Measurements from ENCODE around the gene PTPRN2. TPM values are rescaled to one million over a fixed set of nuclear protein-coding genes. Genes with fewer than 3 reads are reported as not detected.

Gene PTPRN2
- total and polyA plus RNA-seq, 2 donors (not counting 3 experiments of a cell fraction or from before 2014, with no cell fraction given) = 0.62 to 0.88 TPM

DNA sequence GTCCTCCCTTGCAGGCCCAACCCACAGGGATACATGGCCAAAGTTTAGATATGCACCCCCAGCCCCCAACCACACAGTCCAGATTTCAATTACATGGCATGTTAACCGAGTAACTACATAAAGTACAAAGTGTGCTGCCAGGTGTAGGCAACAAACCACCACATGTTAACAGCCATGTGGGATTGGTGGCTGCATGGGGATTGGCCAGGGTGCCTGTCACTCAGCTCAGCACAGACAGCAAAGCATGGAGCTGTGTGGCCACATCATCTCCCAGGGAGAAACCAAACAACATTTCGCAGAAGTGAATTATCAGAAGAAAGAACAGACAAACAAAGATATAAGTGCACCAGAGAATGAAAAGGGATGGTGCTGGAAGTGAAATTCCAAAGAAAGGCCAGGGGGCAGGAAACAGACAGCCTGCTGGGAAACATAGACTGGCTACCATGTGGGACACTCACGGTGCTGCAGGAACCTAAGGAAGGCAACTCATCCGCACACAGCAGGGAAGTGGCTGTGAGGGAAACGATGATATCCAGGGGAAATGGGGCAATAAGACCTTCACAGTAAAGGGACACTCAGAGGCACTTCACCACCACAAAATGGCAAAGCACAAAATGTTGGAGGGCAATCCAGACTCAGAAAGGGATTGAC lies 171.2 kb downstream of the PTPRN2 start:
- H2AFZ ChIP-seq (ENCODE audit: low read depth, low read length) = no peak overlapping the region
- no peaks in the 10 kb centered on the region for H3K4me1 ChIP-seq (ENCODE audit: control insufficient read depth, extremely low read depth, insufficient read depth, low read length)
- FAIRE-seq (no peak), DNase-seq (ENCODE audit: low read depth, low spot score) (no peak)
- H4K20me1 ChIP-seq (replicated peaks; ENCODE audit: control insufficient read depth, extremely low read depth, insufficient read depth, low read length) = no peaks in the 10 kb centered on the region
- no peaks in the 10 kb centered on the region for H3K79me2 ChIP-seq (ENCODE audit: control insufficient read depth, insufficient read depth, low read length)
- no peak for TF ChIP-seq POLR2A (IDR thresholded peaks at IDR 0.05; ENCODE audit: low read depth, low read length)
- TF ChIP-seq FOS (IDR thresholded peaks at IDR 0.05; ENCODE audit: borderline replicate concordance, insufficient read depth, low read length) = no peak
- TF ChIP-seq, protein P1, sequence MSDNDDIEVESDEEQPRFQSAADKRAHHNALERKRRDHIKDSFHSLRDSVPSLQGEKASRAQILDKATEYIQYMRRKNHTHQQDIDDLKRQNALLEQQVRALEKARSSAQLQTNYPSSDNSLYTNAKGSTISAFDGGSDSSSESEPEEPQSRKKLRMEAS (IDR thresholded peaks at IDR 0.05; ENCODE audit: insufficient read depth, insufficient read length) = no peak
- no peak for TF ChIP-seq MYC (IDR thresholded peaks at IDR 0.05; ENCODE audit: low read depth, low read length)
- TF ChIP-seq POLR2AphosphoS5 (IDR thresholded peaks at IDR 0.05; ENCODE audit: insufficient read depth, low read depth, low read length) = no peak
- TF ChIP-seq, protein P2, sequence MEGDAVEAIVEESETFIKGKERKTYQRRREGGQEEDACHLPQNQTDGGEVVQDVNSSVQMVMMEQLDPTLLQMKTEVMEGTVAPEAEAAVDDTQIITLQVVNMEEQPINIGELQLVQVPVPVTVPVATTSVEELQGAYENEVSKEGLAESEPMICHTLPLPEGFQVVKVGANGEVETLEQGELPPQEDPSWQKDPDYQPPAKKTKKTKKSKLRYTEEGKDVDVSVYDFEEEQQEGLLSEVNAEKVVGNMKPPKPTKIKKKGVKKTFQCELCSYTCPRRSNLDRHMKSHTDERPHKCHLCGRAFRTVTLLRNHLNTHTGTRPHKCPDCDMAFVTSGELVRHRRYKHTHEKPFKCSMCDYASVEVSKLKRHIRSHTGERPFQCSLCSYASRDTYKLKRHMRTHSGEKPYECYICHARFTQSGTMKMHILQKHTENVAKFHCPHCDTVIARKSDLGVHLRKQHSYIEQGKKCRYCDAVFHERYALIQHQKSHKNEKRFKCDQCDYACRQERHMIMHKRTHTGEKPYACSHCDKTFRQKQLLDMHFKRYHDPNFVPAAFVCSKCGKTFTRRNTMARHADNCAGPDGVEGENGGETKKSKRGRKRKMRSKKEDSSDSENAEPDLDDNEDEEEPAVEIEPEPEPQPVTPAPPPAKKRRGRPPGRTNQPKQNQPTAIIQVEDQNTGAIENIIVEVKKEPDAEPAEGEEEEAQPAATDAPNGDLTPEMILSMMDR (IDR thresholded peaks at IDR 0.05; ENCODE audit: extremely low read depth in 1 of 2, insufficient read depth in 1 of 2, low read depth in 1 of 2, low read length in 2 of 2) = no peak
- no peak for TF ChIP-seq EZH2 (IDR thresholded peaks at IDR 0.05; ENCODE audit: borderline replicate concordance, low read depth, low read length, severe bottlenecking)
- no peak for TF ChIP-seq GATA2 (IDR thresholded peaks at IDR 0.05; ENCODE audit: insufficient read depth, insufficient read length, low read depth, low read length)
- no peak for TF ChIP-seq JUN (IDR thresholded peaks at IDR 0.05; ENCODE audit: borderline replicate concordance, insufficient read depth, insufficient read length, low read depth)
- H3K27ac ChIP-seq (ENCODE audit: insufficient read depth, low read depth, low read length) = no peak overlapping the region
- H3K4me2 ChIP-seq (ENCODE audit: insufficient read depth, low read length) = no peak overlapping the region
- no peaks in the 10 kb centered on the region for H3K9me1 ChIP-seq (replicated peaks; ENCODE audit: control insufficient read depth, extremely low read depth, insufficient read depth, low read length)
- CTCF ChIA-PET = no interaction called here
- POLR2A ChIA-PET = no interaction called here
- no peaks in the 10 kb centered on the region for H3K27me3 ChIP-seq (ENCODE audit: control insufficient read depth in 2 of 2, insufficient read depth in 2 of 2, low read length in 2 of 2)
- no peak overlapping the region for H3K4me3 ChIP-seq (replicated peaks in 1 of 3; ENCODE audit: insufficient read depth in 1 of 3, low read depth in 1 of 3, low read length in 3 of 3)
- no peak overlapping the region for H3K9ac ChIP-seq (replicated peaks; ENCODE audit: extremely low read depth, insufficient read depth, low read length)
- intact Hi-C loops (cut with micrococcal nuclease) (no loop called here), dilution Hi-C loops (cut with MboI; ENCODE audit: extremely low pct_ligation_motif_present, low sequenced_read_pairs) (no loop called here)
- BruUV-seq (replicated peaks) = no TSS peak
- H3K36me3 ChIP-seq (ENCODE audit: control insufficient read depth in 2 of 2, extremely low read depth in 1 of 2, insufficient read depth in 2 of 2, low read length in 2 of 2) = no peaks in the 10 kb centered on the region
- H3K9me3 ChIP-seq (replicated peaks; ENCODE audit: control insufficient read depth, insufficient read depth, low read length) = peaks cover 24% of the 10 kb centered on the region

Measured in endothelial cell of umbilical vein (primary cell).